Measurements from ENCODE around the gene OMA1.

DNA sequence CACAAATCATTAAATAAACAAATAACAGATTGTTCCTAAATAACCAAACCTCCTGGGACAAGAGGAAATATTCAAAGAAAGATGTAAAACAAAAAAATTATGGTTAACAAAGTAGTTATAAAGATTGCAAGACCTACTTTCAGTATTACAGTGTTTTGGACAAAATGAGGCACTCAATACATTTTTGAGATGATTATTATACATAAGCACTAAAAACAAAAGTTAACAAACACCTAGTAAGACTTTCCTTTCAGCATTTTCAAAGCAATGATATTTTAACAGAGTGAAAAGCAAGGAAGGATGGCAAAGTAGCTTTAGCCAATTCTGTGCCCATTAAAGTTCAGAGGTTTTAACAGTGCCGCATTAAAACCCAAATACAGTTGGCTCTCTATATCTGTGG lies 17.2 kb downstream of the OMA1 start:
- TF ChIP-seq, protein P1, sequence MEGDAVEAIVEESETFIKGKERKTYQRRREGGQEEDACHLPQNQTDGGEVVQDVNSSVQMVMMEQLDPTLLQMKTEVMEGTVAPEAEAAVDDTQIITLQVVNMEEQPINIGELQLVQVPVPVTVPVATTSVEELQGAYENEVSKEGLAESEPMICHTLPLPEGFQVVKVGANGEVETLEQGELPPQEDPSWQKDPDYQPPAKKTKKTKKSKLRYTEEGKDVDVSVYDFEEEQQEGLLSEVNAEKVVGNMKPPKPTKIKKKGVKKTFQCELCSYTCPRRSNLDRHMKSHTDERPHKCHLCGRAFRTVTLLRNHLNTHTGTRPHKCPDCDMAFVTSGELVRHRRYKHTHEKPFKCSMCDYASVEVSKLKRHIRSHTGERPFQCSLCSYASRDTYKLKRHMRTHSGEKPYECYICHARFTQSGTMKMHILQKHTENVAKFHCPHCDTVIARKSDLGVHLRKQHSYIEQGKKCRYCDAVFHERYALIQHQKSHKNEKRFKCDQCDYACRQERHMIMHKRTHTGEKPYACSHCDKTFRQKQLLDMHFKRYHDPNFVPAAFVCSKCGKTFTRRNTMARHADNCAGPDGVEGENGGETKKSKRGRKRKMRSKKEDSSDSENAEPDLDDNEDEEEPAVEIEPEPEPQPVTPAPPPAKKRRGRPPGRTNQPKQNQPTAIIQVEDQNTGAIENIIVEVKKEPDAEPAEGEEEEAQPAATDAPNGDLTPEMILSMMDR (conservative IDR thresholded peaks at IDR 0.05; ENCODE audit: low read depth, low read length), result no peak
- TF ChIP-seq EZH2 (IDR thresholded peaks at IDR 0.05; ENCODE audit: borderline replicate concordance, low read depth, low read length, poor library complexity, severe bottlenecking), result no peak

Data from A673 (cell line).